ENCODE results near the gene REXO1.

REXO1 gene

GRCh38 chr19:1766800-1767352, 81.4 kb downstream of the REXO1 start:
- no peak for DNase-seq

- no peak for DNase-seq
Observed at GRCh38 chr19:1765904-1766799, 82.1 kb downstream of the REXO1 start.
